Fibroblast of lung (primary cell): Measurements from ENCODE around the gene DLL4. TPM values are rescaled to one million over a fixed set of nuclear protein-coding genes. Genes with fewer than 3 reads are reported as not detected.

Experiments used
- DNase-seq, 2 donors: peaks; one replicate each; pipeline versions ENCODE4 v3.0.0 to v3.0.0-alpha.2; 2010; ENCODE audit warnings: low read depth in 2 of 2
- H2AFZ ChIP-seq: 2 replicates; pipeline ENCODE4 v1.5.1; 2012; ENCODE audit warnings: low read length, control low read depth, inconsistent platforms
- H3K27ac ChIP-seq: 2 replicates; pipeline ENCODE4 v1.5.1; 2011; ENCODE audit warnings: low read length, control low read depth; ENCODE audit not compliant: insufficient read depth
- H3K27me3 ChIP-seq: 2 replicates; pipeline ENCODE4 v1.5.1; 2011; ENCODE audit warnings: mild to moderate bottlenecking, low read length; ENCODE audit not compliant: control insufficient read depth, insufficient read depth
- H3K36me3 ChIP-seq: 2 replicates; pipeline ENCODE4 v1.5.1; 2011; ENCODE audit warnings: low read length; ENCODE audit not compliant: control insufficient read depth, insufficient read depth
- H3K4me1 ChIP-seq: 2 replicates; pipeline ENCODE4 v1.5.1; 2011; ENCODE audit warnings: low read length; ENCODE audit not compliant: control insufficient read depth, insufficient read depth; ENCODE audit errors: extremely low read depth
- H3K4me2 ChIP-seq: 2 replicates; pipeline ENCODE4 v1.5.1; 2011; ENCODE audit warnings: low read length, control low read depth; ENCODE audit not compliant: insufficient read depth; ENCODE audit errors: extremely low read depth
- H3K4me3 ChIP-seq, 4 experiments: fragments of 200-600 bp in 1 of 4; sonication (generic) in 1 of 4; replicated peaks in 1 of 4; 2 replicates each; pipeline ENCODE4 v1.5.1; 2011 to 2016; ENCODE audit warnings: low read length in 4 of 4, low read depth in 3 of 4, mild to moderate bottlenecking in 3 of 4, control low read depth in 2 of 4, inconsistent platforms in 1 of 4, mixed read lengths in 1 of 4; ENCODE audit not compliant: insufficient read depth in 1 of 4; ENCODE audit errors: control extremely low read depth in 1 of 4
- H3K79me2 ChIP-seq: 2 replicates; pipeline ENCODE4 v1.5.1; 2012; ENCODE audit warnings: mild to moderate bottlenecking, low read length, inconsistent platforms; ENCODE audit not compliant: control insufficient read depth, insufficient read depth
- H3K9ac ChIP-seq: 2 replicates; pipeline ENCODE4 v1.5.1; 2011; ENCODE audit warnings: mild to moderate bottlenecking, low read length, control low read depth; ENCODE audit not compliant: insufficient read depth
- H3K9me3 ChIP-seq: 2 replicates; pipeline ENCODE4 v1.5.1; 2012; ENCODE audit warnings: low read depth, low read length; ENCODE audit not compliant: control insufficient read depth, insufficient read depth
- H4K20me1 ChIP-seq: 2 replicates; pipeline ENCODE4 v1.5.1; 2011; ENCODE audit warnings: low read length; ENCODE audit not compliant: control insufficient read depth, insufficient read depth; ENCODE audit errors: extremely low read depth
- EZH2 ChIP-seq: IDR thresholded peaks from 2 replicates; pipeline ENCODE4 v1.5.1; 2012; ENCODE audit warnings: low read length, control low read depth, mild to moderate bottlenecking; ENCODE audit errors: missing control alignments
- polyA plus RNA-seq, 2 donors: library from polyadenylated mRNA; depleted of rRNA in 1 of 2; stranded (reverse) in 1 of 2; unstranded in 1 of 2; fragments of >200 nt; gene quantifications; 2 replicates each; pipeline ENCODE4 v1.2.1, GENCODE V29; 2011 to 2012; ENCODE audit warnings: missing spikeins in 1 of 2
- total RNA-seq: library from RNA; depleted of rRNA; stranded (reverse); fragments of >200 nt; gene quantifications from 2 replicates; pipeline ENCODE4 v1.2.1, GENCODE V29; 2014
- TF ChIP-seq, protein P1 (sequence below), 2 donors: IDR thresholded peaks in 1 of 2; conservative IDR thresholded peaks in 1 of 2; 1 replicate in 1 of 2; 2 replicates in 1 of 2; pipeline ENCODE4 v1.5.1; 2011 to 2012; ENCODE audit warnings: low read length in 2 of 2, control low read depth in 1 of 2, inconsistent platforms in 1 of 2, low read depth in 1 of 2, mild to moderate bottlenecking in 1 of 2

Gene DLL4
- total and polyA plus RNA-seq, 2 donors (not counting 1 experiment from before 2014, with no cell fraction given) = under 0.01 to 0.18 TPM

DNA sequence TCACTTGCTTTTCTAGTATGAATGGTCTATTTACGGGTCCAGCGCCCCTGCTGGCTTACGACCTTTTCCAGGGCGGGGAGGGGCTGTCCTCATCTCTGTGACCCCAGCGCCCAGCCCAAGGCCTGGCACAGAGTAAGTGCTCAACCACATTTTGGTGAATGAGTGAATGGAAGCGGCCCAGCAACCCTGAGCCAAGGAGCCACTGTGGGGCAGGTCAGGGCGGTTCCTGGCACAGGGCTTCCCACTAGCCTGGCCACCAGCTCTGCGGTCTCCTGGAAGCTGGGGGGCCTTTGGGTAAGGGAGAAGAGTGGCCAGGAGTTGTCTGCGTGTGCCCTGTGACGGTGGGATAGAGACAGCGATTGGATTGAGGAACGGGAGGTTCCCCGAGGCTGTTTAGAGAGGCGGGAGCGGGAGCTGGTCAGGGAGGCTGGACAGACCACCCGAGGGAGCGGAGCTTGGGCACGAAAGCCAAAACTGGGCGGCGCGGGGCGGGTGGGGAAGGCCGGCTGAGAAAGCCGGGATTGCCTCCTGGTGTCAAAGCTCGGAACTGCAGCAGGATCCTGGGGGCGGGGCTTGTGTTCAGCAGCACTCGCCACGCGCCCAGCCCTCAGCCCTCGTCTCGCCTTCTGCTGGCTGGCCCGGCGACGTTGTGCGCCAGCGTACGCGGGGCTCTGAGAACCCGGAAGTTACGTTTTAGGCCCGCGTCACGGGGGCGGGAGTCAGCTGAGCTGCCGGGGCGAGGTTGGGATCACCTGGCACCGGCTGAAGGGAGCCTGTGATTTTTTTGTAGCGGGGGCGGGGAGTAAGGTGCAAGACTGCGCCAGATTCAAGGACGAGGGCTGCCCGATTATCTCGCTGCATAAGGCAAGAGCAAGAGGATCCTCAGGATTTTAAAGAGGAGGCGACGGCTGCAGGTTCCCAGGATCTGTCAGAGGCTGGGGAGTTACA, 35.1 kb upstream of the DLL4 start, which contains the start of gene VPS18:
TSS of gene VPS18 (plus strand) at position 718 of the 948 bp plus-strand sequence. CDS start 319 bp downstream, outside the sequence.
- Histone ChIP-seq H3K9me3 (no peaks in the 10 kb centered on the region), H3K4me2 (peak within 1 kb of the TSS; percentile 92), H3K9ac (peak within 1 kb of the TSS; percentile 96), H3K27me3 (no peaks in the 10 kb centered on the region), H3K27ac (peak within 1 kb of the TSS; percentile 96), H2AFZ (peak within 1 kb of the TSS; percentile 81), H3K4me3 (peak within 1 kb of the TSS; percentile 73 to 98 (median 86)), H4K20me1 (no peaks in the 10 kb centered on the region), H3K4me1 (peaks cover 8% of the 10 kb centered on the region), H3K36me3 (peaks cover 5% of the 10 kb centered on the region), H3K79me2 (peaks cover 18% of the 10 kb centered on the region)
- peak; percentile 95 to 97 for DNase-seq
- no peak for TF ChIP-seq EZH2
- TF ChIP-seq, protein P1, sequence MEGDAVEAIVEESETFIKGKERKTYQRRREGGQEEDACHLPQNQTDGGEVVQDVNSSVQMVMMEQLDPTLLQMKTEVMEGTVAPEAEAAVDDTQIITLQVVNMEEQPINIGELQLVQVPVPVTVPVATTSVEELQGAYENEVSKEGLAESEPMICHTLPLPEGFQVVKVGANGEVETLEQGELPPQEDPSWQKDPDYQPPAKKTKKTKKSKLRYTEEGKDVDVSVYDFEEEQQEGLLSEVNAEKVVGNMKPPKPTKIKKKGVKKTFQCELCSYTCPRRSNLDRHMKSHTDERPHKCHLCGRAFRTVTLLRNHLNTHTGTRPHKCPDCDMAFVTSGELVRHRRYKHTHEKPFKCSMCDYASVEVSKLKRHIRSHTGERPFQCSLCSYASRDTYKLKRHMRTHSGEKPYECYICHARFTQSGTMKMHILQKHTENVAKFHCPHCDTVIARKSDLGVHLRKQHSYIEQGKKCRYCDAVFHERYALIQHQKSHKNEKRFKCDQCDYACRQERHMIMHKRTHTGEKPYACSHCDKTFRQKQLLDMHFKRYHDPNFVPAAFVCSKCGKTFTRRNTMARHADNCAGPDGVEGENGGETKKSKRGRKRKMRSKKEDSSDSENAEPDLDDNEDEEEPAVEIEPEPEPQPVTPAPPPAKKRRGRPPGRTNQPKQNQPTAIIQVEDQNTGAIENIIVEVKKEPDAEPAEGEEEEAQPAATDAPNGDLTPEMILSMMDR (conservative IDR thresholded peaks at IDR 0.05 in 1 of 2, IDR thresholded peaks at IDR 0.05 in 1 of 2; ENCODE audit: low read depth in 1 of 2, low read length in 2 of 2) = peak; percentile 64 to 77

DNA sequence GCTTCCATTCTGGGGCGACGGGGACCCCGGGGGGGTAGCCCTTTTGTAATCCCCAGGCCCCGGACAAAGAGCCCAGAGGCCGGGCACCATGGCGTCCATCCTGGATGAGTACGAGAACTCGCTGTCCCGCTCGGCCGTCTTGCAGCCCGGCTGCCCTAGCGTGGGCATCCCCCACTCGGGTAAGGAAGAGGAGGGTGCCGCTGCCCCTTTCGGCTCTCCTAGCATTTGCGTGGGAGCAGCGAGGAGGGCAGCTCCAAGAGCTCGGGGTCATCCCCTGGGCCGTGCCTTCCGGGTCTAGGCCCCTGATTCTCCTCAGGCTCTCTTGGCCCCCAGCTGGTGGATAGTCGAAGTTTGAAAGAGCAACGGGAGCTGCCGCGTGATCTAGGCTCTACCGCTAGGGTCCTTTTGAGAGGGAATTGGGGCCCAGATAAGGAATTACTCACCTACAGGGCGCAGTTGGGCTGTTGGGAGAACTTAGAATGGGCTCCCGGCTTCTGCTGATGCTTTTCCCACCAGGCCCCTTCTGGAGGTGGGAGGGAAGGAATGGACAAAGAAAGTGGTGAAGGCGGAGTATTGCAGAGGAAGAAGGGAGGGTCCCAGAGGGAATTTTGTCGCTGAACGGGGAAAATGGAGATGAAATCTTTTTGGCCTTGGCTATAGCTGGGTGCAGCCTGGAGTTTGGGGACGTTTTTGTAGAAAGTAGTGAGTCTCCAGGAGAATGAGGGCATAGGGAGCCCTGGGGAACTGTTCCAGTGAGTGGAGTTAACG, 34.3 kb upstream of the DLL4 start:
- Histone ChIP-seq H3K9ac (peak overlapping the region; percentile 96), H3K4me1 (peaks cover 8% of the 10 kb centered on the region)
- TF ChIP-seq EZH2 = no peak
- TF ChIP-seq, protein P1 (conservative IDR thresholded peaks at IDR 0.05 in 1 of 2, IDR thresholded peaks at IDR 0.05 in 1 of 2; ENCODE audit: low read depth in 1 of 2, low read length in 2 of 2) = peak; percentile 45 to 58

More for the DNA sequence above, 34.3 kb upstream of the DLL4 start:
- Histone ChIP-seq H3K4me2 (peak overlapping the region; percentile 92), H2AFZ (peak overlapping the region; percentile 15), H3K27ac (peak overlapping the region; percentile 96), H3K79me2 (peaks cover 18% of the 10 kb centered on the region), H3K27me3 (no peaks in the 10 kb centered on the region), H3K9me3 (no peaks in the 10 kb centered on the region), H3K36me3 (peaks cover 14% of the 10 kb centered on the region), H3K4me3 (peak overlapping the region; percentile 73 to 98 (median 86)), H4K20me1 (no peaks in the 10 kb centered on the region)
- DNase-seq = peak; percentile 68 to 76
